ENCODE measurements around the gene RCE1.

The RCE1 gene

GRCh38 chr11:66851239-66851596 is 8.0 kb downstream of the RCE1 start:
- Histone ChIP-seq H3K9ac (ENCODE audit: low read depth, low read length, poor library complexity) (peak overlapping the region; percentile 44), H3K14ac (ENCODE audit: low read length) (no peak overlapping the region), H3K27me3 (ENCODE audit: control insufficient read depth in 3 of 3, insufficient read depth in 3 of 3, low read depth in 1 of 3, low read length in 3 of 3) (no peaks in the 10 kb centered on the region), H3K79me1 (ENCODE audit: low read depth, low read length) (peaks cover 4% of the 10 kb centered on the region), H2BK15ac (ENCODE audit: low read length) (no peak overlapping the region), H3K4me3 (ENCODE audit: low read length in 2 of 2) (no peak overlapping the region), H3K18ac (ENCODE audit: low read length) (no peak overlapping the region), H2AK5ac (ENCODE audit: low read depth, low read length) (no peak overlapping the region), H3K4me2 (ENCODE audit: insufficient read depth, low read length, poor library complexity, severe bottlenecking) (no peak overlapping the region), H3K27ac (replicated peaks; ENCODE audit: low read length) (no peak overlapping the region), H4K8ac (ENCODE audit: low read depth, low read length) (no peak overlapping the region), H3K4me1 (ENCODE audit: control insufficient read depth in 2 of 2, insufficient read depth in 1 of 2, low read depth in 1 of 2, low read length in 2 of 2) (peaks cover 4 to 9% of the 10 kb centered on the region in 2 donors), H2BK120ac (ENCODE audit: low read depth, low read length) (no peak overlapping the region), H3K9me3 (replicated peaks in 1 of 2; ENCODE audit: control insufficient read depth in 2 of 2, insufficient read depth in 1 of 2, low read depth in 1 of 2, low read length in 2 of 2) (no peaks in the 10 kb centered on the region), H2BK5ac (ENCODE audit: low read length) (no peak overlapping the region), H2BK12ac (ENCODE audit: low read length) (no peak overlapping the region), H4K91ac (ENCODE audit: low read depth, low read length, poor library complexity) (no peak overlapping the region), H3K4ac (ENCODE audit: low read length) (no peak overlapping the region), H2AFZ (ENCODE audit: low read length) (no peak overlapping the region), H3K23ac (ENCODE audit: low read depth, low read length, poor library complexity) (no peak overlapping the region), H3K36me3 (replicated peaks in 1 of 2; ENCODE audit: control insufficient read depth in 2 of 2, insufficient read depth in 2 of 2, low read length in 2 of 2) (peaks cover 17 to 34% of the 10 kb centered on the region in 2 donors)
- DNase-seq (ENCODE audit: low spot score): no peak
- no CpG with 5 or more reads among the region's 4 CpGs for WGBS, 2 donors (ENCODE audit: extremely low coverage in 2 of 2, insufficient read length in 2 of 2, insufficient replicate concordance in 1 of 2)

- peak overlapping the region; percentile 11 for H3K18ac ChIP-seq (ENCODE audit: low read length)
- no peak overlapping the region for H2BK12ac ChIP-seq (ENCODE audit: low read length)
- H3K27me3 ChIP-seq (ENCODE audit: control insufficient read depth in 3 of 3, insufficient read depth in 3 of 3, low read depth in 1 of 3, low read length in 3 of 3): no peaks in the 10 kb centered on the region
- peak overlapping the region; percentile 90 for H2AK5ac ChIP-seq (ENCODE audit: low read depth, low read length)
- no peak overlapping the region for H2BK15ac ChIP-seq (ENCODE audit: low read length)
- H3K23ac ChIP-seq (ENCODE audit: low read depth, low read length, poor library complexity): no peak overlapping the region
- no peak for DNase-seq (ENCODE audit: low spot score)
- no peak overlapping the region for H2AFZ ChIP-seq (ENCODE audit: low read length)
- no peak overlapping the region for H4K8ac ChIP-seq (ENCODE audit: low read depth, low read length)
- peak overlapping the region; percentile 21 for H3K14ac ChIP-seq (ENCODE audit: low read length)
- peaks cover 12 to 27% of the 10 kb centered on the region in 2 donors for H3K36me3 ChIP-seq (replicated peaks in 1 of 2; ENCODE audit: control insufficient read depth in 2 of 2, insufficient read depth in 2 of 2, low read length in 2 of 2)
- WGBS, 2 donors (ENCODE audit: extremely low coverage in 2 of 2, insufficient read length in 2 of 2, insufficient replicate concordance in 1 of 2): no CpG with 5 or more reads among the region's 26 CpGs
- peaks cover 4 to 10% of the 10 kb centered on the region in 2 donors for H3K4me1 ChIP-seq (ENCODE audit: control insufficient read depth in 2 of 2, insufficient read depth in 1 of 2, low read depth in 1 of 2, low read length in 2 of 2)
- H4K91ac ChIP-seq (ENCODE audit: low read depth, low read length, poor library complexity): no peak overlapping the region
- peaks cover 6% of the 10 kb centered on the region for H3K79me1 ChIP-seq (ENCODE audit: low read depth, low read length)
- no peaks in the 10 kb centered on the region for H3K9me3 ChIP-seq (replicated peaks in 1 of 2; ENCODE audit: control insufficient read depth in 2 of 2, insufficient read depth in 1 of 2, low read depth in 1 of 2, low read length in 2 of 2)
- H2BK5ac ChIP-seq (ENCODE audit: low read length): peak overlapping the region; percentile 55
- no peak overlapping the region for H2BK120ac ChIP-seq (ENCODE audit: low read depth, low read length)
- no peak overlapping the region for H3K4me2 ChIP-seq (ENCODE audit: insufficient read depth, low read length, poor library complexity, severe bottlenecking)
- H3K4ac ChIP-seq (ENCODE audit: low read length): no peak overlapping the region
- H3K9ac ChIP-seq (ENCODE audit: low read depth, low read length, poor library complexity): no peak overlapping the region
- no peak overlapping the region for H3K27ac ChIP-seq (replicated peaks; ENCODE audit: low read length)
- H3K4me3 ChIP-seq (ENCODE audit: low read length in 2 of 2): no peak overlapping the region
Measured at GRCh38 chr11:66851698-66852465, 8.6 kb downstream of the RCE1 start.

GRCh38 chr11:66852466-66853241 is 9.4 kb downstream of the RCE1 start:
- Histone ChIP-seq H3K9me3 (replicated peaks in 1 of 2; ENCODE audit: control insufficient read depth in 2 of 2, insufficient read depth in 1 of 2, low read depth in 1 of 2, low read length in 2 of 2) (no peaks in the 10 kb centered on the region), H3K14ac (ENCODE audit: low read length) (no peak overlapping the region), H3K4me2 (ENCODE audit: insufficient read depth, low read length, poor library complexity, severe bottlenecking) (no peak overlapping the region), H3K27me3 (ENCODE audit: control insufficient read depth in 3 of 3, insufficient read depth in 3 of 3, low read depth in 1 of 3, low read length in 3 of 3) (no peaks in the 10 kb centered on the region), H2BK120ac (ENCODE audit: low read depth, low read length) (no peak overlapping the region), H2BK5ac (ENCODE audit: low read length) (peak overlapping the region; percentile 55), H3K27ac (replicated peaks; ENCODE audit: low read length) (no peak overlapping the region), H3K4me1 (ENCODE audit: control insufficient read depth in 2 of 2, insufficient read depth in 1 of 2, low read depth in 1 of 2, low read length in 2 of 2) (peaks cover 4 to 14% of the 10 kb centered on the region in 2 donors), H2BK15ac (ENCODE audit: low read length) (no peak overlapping the region), H3K79me1 (ENCODE audit: low read depth, low read length) (peaks cover 7% of the 10 kb centered on the region), H3K4ac (ENCODE audit: low read length) (no peak overlapping the region), H4K8ac (ENCODE audit: low read depth, low read length) (no peak overlapping the region), H2BK12ac (ENCODE audit: low read length) (peak overlapping the region; percentile 58), H3K23ac (ENCODE audit: low read depth, low read length, poor library complexity) (no peak overlapping the region), H3K4me3 (ENCODE audit: low read length in 2 of 2) (no peak overlapping the region), H3K9ac (ENCODE audit: low read depth, low read length, poor library complexity) (no peak overlapping the region), H2AFZ (ENCODE audit: low read length) (no peak overlapping the region), H3K18ac (ENCODE audit: low read length) (no peak overlapping the region), H2AK5ac (ENCODE audit: low read depth, low read length) (peak overlapping the region; percentile 90), H3K36me3 (replicated peaks in 1 of 2; ENCODE audit: control insufficient read depth in 2 of 2, insufficient read depth in 2 of 2, low read length in 2 of 2) (peaks cover 8 to 23% of the 10 kb centered on the region in 2 donors), H4K91ac (ENCODE audit: low read depth, low read length, poor library complexity) (no peak overlapping the region)
- no peak for DNase-seq (ENCODE audit: low spot score)
- no CpG with 5 or more reads among the region's 26 CpGs for WGBS, 2 donors (ENCODE audit: extremely low coverage in 2 of 2, insufficient read length in 2 of 2, insufficient replicate concordance in 1 of 2)
